KMS-11 (cell line): ENCODE data around the gene TEP1.
"Not testable (repeated sequence)": the region's sequence is repeated elsewhere in the genome, so short reads cannot be mapped to it uniquely, and the experiment has no call there.

ENCODE experiments used
- H2AFZ ChIP-seq: fragments of 200-600 bp; sonication (generic); 2 replicates; pipeline ENCODE4 v1.6.1; 2016; ENCODE audit warnings: antibody characterized with exemption, mixed run types, low read depth
- H3K27ac ChIP-seq: fragments of 200-600 bp; sonication (generic); 2 replicates; pipeline ENCODE4 v1.6.1; 2016; ENCODE audit warnings: mild to moderate bottlenecking, mixed run types
- H3K27me3 ChIP-seq: fragments of 200-600 bp; sonication (generic); 2 replicates; pipeline ENCODE4 v1.6.1; 2017; ENCODE audit warnings: mild to moderate bottlenecking, low read depth, mixed run types, moderate library complexity; ENCODE audit not compliant: insufficient read depth
- H3K36me3 ChIP-seq: fragments of 200-600 bp; sonication (generic); 2 replicates; pipeline ENCODE4 v1.6.1; 2017; ENCODE audit warnings: mild to moderate bottlenecking, mixed run types; ENCODE audit not compliant: insufficient read depth
- H3K4me1 ChIP-seq: fragments of 200-600 bp; sonication (generic); 2 replicates; pipeline ENCODE4 v1.6.1; 2016; ENCODE audit warnings: mild to moderate bottlenecking, low read depth, mixed run types; ENCODE audit not compliant: poor library complexity, severe bottlenecking
- H3K4me2 ChIP-seq: fragments of 200-600 bp; sonication (generic); 2 replicates; pipeline ENCODE4 v1.7.0; 2016; ENCODE audit warnings: mild to moderate bottlenecking, mixed run types
- H3K4me3 ChIP-seq: fragments of 200-600 bp; sonication (generic); IDR thresholded peaks from 2 replicates; pipeline ENCODE4 v1.6.1; 2017; ENCODE audit warnings: low read depth, low read length, mixed read lengths; ENCODE audit not compliant: insufficient read depth
- H3K79me2 ChIP-seq: fragments of 200-600 bp; sonication (generic); 2 replicates; pipeline ENCODE4 v1.6.1; 2016; ENCODE audit warnings: low read depth, mixed run types; ENCODE audit not compliant: insufficient read depth
- H3K9ac ChIP-seq: fragments of 200-600 bp; sonication (generic); 2 replicates; pipeline ENCODE4 v1.6.1; 2016; ENCODE audit warnings: mild to moderate bottlenecking, mixed run types
- H4K20me1 ChIP-seq: fragments of 200-600 bp; sonication (generic); 2 replicates; pipeline ENCODE4 v1.6.1; 2016; ENCODE audit warnings: mild to moderate bottlenecking, mixed run types; ENCODE audit not compliant: insufficient read depth
- CTCF ChIP-seq: fragments of 200-600 bp; sonication (generic); conservative IDR thresholded peaks from 2 replicates; pipeline ENCODE4 v1.6.1; 2017; ENCODE audit warnings: low read depth, mild to moderate bottlenecking, antibody characterized with exemption, low read length, moderate library complexity, mixed read lengths

Gene TEP1

GRCh38 chr14:20343092-20343861 lies 70.0 kb downstream of the TEP1 start, which contains the start of gene PARP2:
PARP2 (plus strand) TSS chr14:20343635; CDS start chr14:20343642, 7 bp downstream.
- H2AFZ ChIP-seq, result peak within 1 kb of the TSS; percentile 79
- no peak within 1 kb of the TSS for H3K4me3 ChIP-seq
- no peaks in the 10 kb centered on the region for H4K20me1 ChIP-seq
- no peaks in the 10 kb centered on the region for H3K27me3 ChIP-seq
- peaks cover 11% of the 10 kb centered on the region for H3K4me1 ChIP-seq
- H3K79me2 ChIP-seq, result no peaks in the 10 kb centered on the region; the same call in 1 of the 2 replicates
- no peak for TF ChIP-seq CTCF
- peak within 1 kb of the TSS; percentile 86 for H3K9ac ChIP-seq
- H3K4me2 ChIP-seq, result peak within 1 kb of the TSS; percentile 93
- H3K27ac ChIP-seq, result peak within 1 kb of the TSS; percentile 73
- no peaks in the 10 kb centered on the region for H3K36me3 ChIP-seq

GRCh38 chr14:20341646-20342045 lies 71.7 kb downstream of the TEP1 start:
- peak overlapping the region; percentile 62; the same call in 1 of the 2 replicates for H3K9ac ChIP-seq

GRCh38 chr14:20341032-20341431 lies 72.3 kb downstream of the TEP1 start:
- H3K4me1 ChIP-seq, result peaks cover 11% of the 10 kb centered on the region
- H3K9ac ChIP-seq, result not testable (repeated sequence)
- peak overlapping the region; percentile 79; the same call in 1 of the 2 replicates for H3K4me2 ChIP-seq

More at GRCh38 chr14:20341646-20342045, 71.7 kb downstream of the TEP1 start:
- Histone ChIP-seq H4K20me1 (no peaks in the 10 kb centered on the region), H3K36me3 (no peaks in the 10 kb centered on the region), H2AFZ (peak overlapping the region; percentile 73; the same call in 1 of the 2 replicates), H3K27ac (peak overlapping the region; percentile 73; the same call in 1 of the 2 replicates), H3K4me1 (peaks cover 11% of the 10 kb centered on the region), H3K79me2 (no peaks in the 10 kb centered on the region; the same call in 1 of the 2 replicates), H3K27me3 (no peaks in the 10 kb centered on the region), H3K4me2 (peak overlapping the region; percentile 79), H3K4me3 (no peak overlapping the region)
- no peak for TF ChIP-seq CTCF

GRCh38 chr14:20334017-20334416 lies 79.3 kb downstream of the TEP1 start:
- Histone ChIP-seq H4K20me1 (no peaks in the 10 kb centered on the region), H3K4me2 (peak overlapping the region; percentile 83), H3K27ac (no peak overlapping the region), H3K4me1 (peaks cover 14% of the 10 kb centered on the region), H3K9ac (no peak overlapping the region), H3K36me3 (no peaks in the 10 kb centered on the region), H2AFZ (no peak overlapping the region), H3K79me2 (peaks cover 37% of the 10 kb centered on the region), H3K4me3 (no peak overlapping the region), H3K27me3 (no peaks in the 10 kb centered on the region)
- TF ChIP-seq CTCF, result no peak

More at GRCh38 chr14:20341032-20341431, 72.3 kb downstream of the TEP1 start:
- H4K20me1 ChIP-seq, H2AFZ ChIP-seq, H3K27ac ChIP-seq, H3K27me3 ChIP-seq, H3K79me2 ChIP-seq, H3K36me3 ChIP-seq, H3K4me3 ChIP-seq: not testable (repeated sequence)

- Histone ChIP-seq H3K27me3 (no peaks in the 10 kb centered on the region), H3K36me3 (no peaks in the 10 kb centered on the region), H3K27ac (0 out of 2 replicates have a peak overlapping the region, but pooled peaks have one; percentile 9), H3K4me2 (peak overlapping the region; percentile 83), H3K4me1 (peaks cover 14% of the 10 kb centered on the region), H4K20me1 (no peaks in the 10 kb centered on the region), H3K4me3 (no peak overlapping the region), H3K9ac (peak overlapping the region; percentile 61; the same call in 1 of the 2 replicates), H3K79me2 (peaks cover 42% of the 10 kb centered on the region), H2AFZ (peak overlapping the region; percentile 48)
- TF ChIP-seq CTCF, result no peak
These were observed 79.8 kb downstream of the TEP1 start for GRCh38 chr14:20333494-20333841.
